DND-41 (cell line): ENCODE data around the gene CFAP107.

Experiments
- EZH2 ChIP-seq: IDR thresholded peaks from 3 replicates; pipeline ENCODE4 v1.6.1; 2012; ENCODE audit warnings: borderline replicate concordance, low read depth, mild to moderate bottlenecking, moderate library complexity, low read length, inconsistent platforms; ENCODE audit not compliant: severe bottlenecking
- TF ChIP-seq, protein P1 (sequence below): IDR thresholded peaks from 2 replicates; pipeline ENCODE4 v1.5.1; 2012; ENCODE audit warnings: borderline replicate concordance, low read length, moderate library complexity, mild to moderate bottlenecking; ENCODE audit not compliant: poor library complexity, severe bottlenecking; ENCODE audit errors: extremely low read depth

DNA sequence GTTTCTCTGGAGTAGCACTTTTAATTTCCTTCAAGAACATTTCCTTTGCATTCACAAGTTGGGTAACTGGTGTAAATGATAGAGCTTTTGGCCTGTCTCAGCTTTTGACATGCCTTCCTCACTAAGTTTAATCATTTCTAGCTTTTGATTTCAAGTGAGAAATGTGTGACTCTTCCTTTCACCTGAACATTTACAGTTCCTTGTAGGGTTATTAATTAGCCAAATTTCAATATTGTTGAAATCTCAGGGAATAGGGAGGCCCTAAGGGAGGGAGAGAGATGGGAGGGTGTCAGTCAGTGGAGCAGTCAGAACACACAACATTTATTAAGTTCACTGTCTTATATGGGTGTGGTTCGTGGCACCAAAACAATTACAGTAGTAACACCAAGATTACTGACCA is 15.8 kb upstream of the CFAP107 start:
- TF ChIP-seq, protein P1, sequence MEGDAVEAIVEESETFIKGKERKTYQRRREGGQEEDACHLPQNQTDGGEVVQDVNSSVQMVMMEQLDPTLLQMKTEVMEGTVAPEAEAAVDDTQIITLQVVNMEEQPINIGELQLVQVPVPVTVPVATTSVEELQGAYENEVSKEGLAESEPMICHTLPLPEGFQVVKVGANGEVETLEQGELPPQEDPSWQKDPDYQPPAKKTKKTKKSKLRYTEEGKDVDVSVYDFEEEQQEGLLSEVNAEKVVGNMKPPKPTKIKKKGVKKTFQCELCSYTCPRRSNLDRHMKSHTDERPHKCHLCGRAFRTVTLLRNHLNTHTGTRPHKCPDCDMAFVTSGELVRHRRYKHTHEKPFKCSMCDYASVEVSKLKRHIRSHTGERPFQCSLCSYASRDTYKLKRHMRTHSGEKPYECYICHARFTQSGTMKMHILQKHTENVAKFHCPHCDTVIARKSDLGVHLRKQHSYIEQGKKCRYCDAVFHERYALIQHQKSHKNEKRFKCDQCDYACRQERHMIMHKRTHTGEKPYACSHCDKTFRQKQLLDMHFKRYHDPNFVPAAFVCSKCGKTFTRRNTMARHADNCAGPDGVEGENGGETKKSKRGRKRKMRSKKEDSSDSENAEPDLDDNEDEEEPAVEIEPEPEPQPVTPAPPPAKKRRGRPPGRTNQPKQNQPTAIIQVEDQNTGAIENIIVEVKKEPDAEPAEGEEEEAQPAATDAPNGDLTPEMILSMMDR = no peak
- no peak for TF ChIP-seq EZH2
